H1 (cell line): ENCODE measurements around the gene STAM.

ENCODE experiments used
- ATF3 ChIP-seq: IDR thresholded peaks from 2 replicates; pipeline ENCODE4 v1.6.1; 2011; ENCODE audit warnings: low read depth, mild to moderate bottlenecking, low read length; ENCODE audit not compliant: insufficient read depth
- CTCF ChIP-seq, 3 experiments: IDR thresholded peaks; 1 replicate in 2 of 3; 2 replicates in 1 of 3; pipeline versions ENCODE4 v1.5.1 to v1.6.1; 2011; ENCODE audit warnings: low read length in 3 of 3, mild to moderate bottlenecking in 3 of 3, inconsistent platforms in 2 of 3, low read depth in 1 of 3, moderate library complexity in 1 of 3; ENCODE audit not compliant: insufficient read depth in 1 of 3; ENCODE audit errors: control extremely low read depth in 1 of 3
- EZH2 ChIP-seq: fragments of 200-600 bp; sonication (generic); IDR thresholded peaks from 2 replicates; pipeline ENCODE4 v1.7.1; 2012; ENCODE audit warnings: low read depth, mild to moderate bottlenecking, moderate library complexity, low read length, inconsistent platforms; ENCODE audit not compliant: severe bottlenecking
- MAFK ChIP-seq: IDR thresholded peaks from 2 replicates; pipeline ENCODE4 v1.6.1; 2012; ENCODE audit warnings: low read depth, mild to moderate bottlenecking, improper control_type of control experiment, low read length
- MAX ChIP-seq: IDR thresholded peaks from 2 replicates; pipeline ENCODE4 v1.6.1; 2012; ENCODE audit warnings: inconsistent platforms
- POLR2A ChIP-seq, 2 experiments: IDR thresholded peaks; 1 replicate in 1 of 2; 2 replicates in 1 of 2; pipeline ENCODE4 v1.6.1; 2011; ENCODE audit warnings: low read depth in 2 of 2, low read length in 2 of 2, mild to moderate bottlenecking in 2 of 2; ENCODE audit errors: control extremely low read depth in 1 of 2
- SP4 ChIP-seq: IDR thresholded peaks from 2 replicates; pipeline ENCODE4 v1.6.1; 2012; ENCODE audit warnings: low read length, inconsistent platforms
- TBP ChIP-seq: IDR thresholded peaks from 2 replicates; pipeline ENCODE4 v1.6.1; 2011; ENCODE audit warnings: low read depth, low read length, improper control_type of control experiment
- TCF12 ChIP-seq: IDR thresholded peaks from 2 replicates; pipeline ENCODE4 v1.6.1; 2011; ENCODE audit warnings: low read depth, mild to moderate bottlenecking, low read length
- TEAD4 ChIP-seq: IDR thresholded peaks from 2 replicates; pipeline ENCODE4 v1.6.1; 2012; ENCODE audit warnings: low read depth, low read length, inconsistent platforms, mixed read lengths

GRCh38 chr10:17644485-17644943 lies 563 bp downstream of the STAM start:
- TF ChIP-seq TCF12 (no peak), EZH2 (no peak), TEAD4 (no peak), CTCF (IDR thresholded peaks at IDR 0.05; ENCODE audit: control extremely low read depth in 1 of 3, insufficient read depth in 1 of 3, low read depth in 1 of 3, low read length in 3 of 3) (no peak), MAFK (no peak), ATF3 (no peak), TBP (no peak), SP4 (no peak), MAX (no peak), POLR2A (IDR thresholded peaks at IDR 0.05; ENCODE audit: control extremely low read depth in 1 of 2, low read depth in 2 of 2, low read length in 2 of 2) (no peak)
